Keratinocyte (primary cell): ENCODE results near the gene HSP90AB1.

ENCODE experiments used
- EZH2 ChIP-seq: IDR thresholded peaks from one replicate; pipeline ENCODE4 v1.6.1; 2012; ENCODE audit warnings: inconsistent platforms, mild to moderate bottlenecking, low read length, moderate library complexity
- TF ChIP-seq, protein P1 (sequence below), 3 experiments: IDR thresholded peaks in 1 of 3; conservative IDR thresholded peaks in 1 of 3; optimal IDR thresholded peaks in 1 of 3; 2 replicates in 2 of 3; 3 replicates in 1 of 3; pipeline versions ENCODE3 to v1.5.1; 2011; ENCODE audit warnings: low read length in 3 of 3, mild to moderate bottlenecking in 3 of 3, moderate library complexity in 2 of 3, control low read depth in 1 of 3, inconsistent platforms in 1 of 3; ENCODE audit not compliant: insufficient read depth in 2 of 3; ENCODE audit errors: extremely low read depth in 1 of 3

- TF ChIP-seq, protein P1, sequence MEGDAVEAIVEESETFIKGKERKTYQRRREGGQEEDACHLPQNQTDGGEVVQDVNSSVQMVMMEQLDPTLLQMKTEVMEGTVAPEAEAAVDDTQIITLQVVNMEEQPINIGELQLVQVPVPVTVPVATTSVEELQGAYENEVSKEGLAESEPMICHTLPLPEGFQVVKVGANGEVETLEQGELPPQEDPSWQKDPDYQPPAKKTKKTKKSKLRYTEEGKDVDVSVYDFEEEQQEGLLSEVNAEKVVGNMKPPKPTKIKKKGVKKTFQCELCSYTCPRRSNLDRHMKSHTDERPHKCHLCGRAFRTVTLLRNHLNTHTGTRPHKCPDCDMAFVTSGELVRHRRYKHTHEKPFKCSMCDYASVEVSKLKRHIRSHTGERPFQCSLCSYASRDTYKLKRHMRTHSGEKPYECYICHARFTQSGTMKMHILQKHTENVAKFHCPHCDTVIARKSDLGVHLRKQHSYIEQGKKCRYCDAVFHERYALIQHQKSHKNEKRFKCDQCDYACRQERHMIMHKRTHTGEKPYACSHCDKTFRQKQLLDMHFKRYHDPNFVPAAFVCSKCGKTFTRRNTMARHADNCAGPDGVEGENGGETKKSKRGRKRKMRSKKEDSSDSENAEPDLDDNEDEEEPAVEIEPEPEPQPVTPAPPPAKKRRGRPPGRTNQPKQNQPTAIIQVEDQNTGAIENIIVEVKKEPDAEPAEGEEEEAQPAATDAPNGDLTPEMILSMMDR (optimal IDR thresholded peaks at IDR 0.05 in 1 of 3, IDR thresholded peaks at IDR 0.05 in 1 of 3, conservative IDR thresholded peaks at IDR 0.05 in 1 of 3; ENCODE audit: extremely low read depth in 1 of 3, insufficient read depth in 2 of 3, low read length in 3 of 3), result no peak
- no peak for TF ChIP-seq EZH2
Observed at GRCh38 chr6:44229376-44230033, 17.4 kb upstream of the HSP90AB1 start.
